ENCODE measurements around the gene CD99. TPM values are rescaled to one million over a fixed set of nuclear protein-coding genes. Genes with fewer than 3 reads are reported as not detected.
A peak's percentile ranks its signal among the peaks of the same experiment; 100 is the strongest.

The CD99 gene
- total and polyA plus RNA-seq, 2 of the 13 experiments (the other 11 are each of a cell fraction or from before 2014, with no cell fraction given), result 78.8 to 111 TPM

DNA sequence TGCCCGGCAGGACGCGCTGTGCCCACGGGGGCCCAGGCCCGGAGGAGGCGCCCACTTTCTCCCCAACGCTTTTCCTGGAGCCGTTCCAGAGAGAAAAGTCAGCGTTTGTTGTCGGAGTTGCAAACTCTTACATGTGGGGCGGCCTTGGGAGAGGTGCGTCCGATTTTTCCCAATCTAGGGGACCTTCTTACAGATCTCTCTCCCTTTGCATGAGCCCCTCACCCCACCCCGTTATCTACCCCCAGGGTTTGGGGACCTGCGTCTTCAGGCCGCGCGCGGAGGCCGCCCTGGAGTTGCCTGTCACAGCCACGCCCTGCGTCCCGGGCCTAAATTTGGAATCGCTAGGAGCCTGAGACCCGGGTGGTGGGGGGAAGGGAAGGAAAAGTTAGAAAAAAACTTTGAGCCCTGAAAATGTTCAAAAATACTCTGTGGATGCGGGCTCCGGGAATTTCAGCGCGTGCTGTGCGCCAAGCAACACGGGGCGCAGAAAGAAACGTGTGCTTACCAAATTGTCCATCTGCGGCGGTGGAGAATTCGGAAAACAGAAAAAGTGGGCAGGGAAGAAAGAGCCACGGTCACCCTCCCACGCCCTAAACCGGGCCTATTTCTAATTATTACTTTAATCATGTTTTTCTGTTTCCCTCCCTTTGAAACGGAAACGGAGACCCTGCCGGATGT is 587 bp downstream of the CD99 start:
- Histone ChIP-seq H3K36me3 (replicated peaks in 1 of 2; ENCODE audit: control insufficient read depth in 1 of 2, insufficient read depth in 2 of 2, low read length in 2 of 2) (0 out of 5 replicates have a peak, but pooled peaks cover 0 to 5% of the 10 kb centered on the region in 2 experiments), H3K4me2 (ENCODE audit: low read depth, low read length) (peak overlapping the region; percentile 95), H3K79me2 (ENCODE audit: insufficient read depth, low read length) (peaks cover 47% of the 10 kb centered on the region), H3K9ac (ENCODE audit: insufficient read depth, low read depth, low read length) (peak overlapping the region; percentile 88), H3K4me1 (ENCODE audit: insufficient read depth, low read length) (peaks cover 54% of the 10 kb centered on the region), H3K4me3 (replicated peaks in 1 of 3; ENCODE audit: insufficient read depth in 1 of 3, low read depth in 2 of 3, low read length in 3 of 3) (peak overlapping the region; percentile 87 to 94 (median 91)), H4K20me1 (ENCODE audit: insufficient read depth, low read length) (peaks cover 13% of the 10 kb centered on the region; the same call in 1 of the 2 replicates), H3K27ac (ENCODE audit: extremely low read length, insufficient read depth, low read length) (peak overlapping the region; percentile 84), H3K9me3 (ENCODE audit: low read length) (no peaks in the 10 kb centered on the region), H2AFZ (ENCODE audit: low read length) (no peak overlapping the region), H3K27me3 (ENCODE audit: control insufficient read depth in 1 of 2, insufficient read depth in 2 of 2, low read length in 2 of 2) (no peaks in the 10 kb centered on the region; a peak in 1 of 5 replicates)
- DNase-seq (ENCODE audit: low spot score) (no peak), ATAC-seq (peak; percentile 2; the same call in 2 of the 3 replicates), FAIRE-seq (no peak)
- whole genome bisulfite sequencing (ENCODE audit: low lambda C conversion rate), result under 1% methylated on average over 29 of the region's 42 CpGs
- BruUV-seq (replicated peaks), result TSS peak; percentile 70
- intact Hi-C loops (cut with micrococcal nuclease; ENCODE audit: unreplicated experiment) (no loop called here), in situ Hi-C loops (cut with HindIII; ENCODE audit: extremely low pct_ligation_motif_present, low pct_unique_long_range_greater_than_20kb) (loop anchor here (5.0 kb wide), 1 partner anchor 34 kb away; no protein-coding TSS in a partner anchor)
- CTCF ChIA-PET (ENCODE audit: low intra/inter-chr PET ratio, low total read pairs), result no interaction called here
- POLR2A ChIA-PET, result no interaction called here
- TF ChIP-seq ARNT2 (CRISPR knock-in tag; IDR thresholded peaks at IDR 0.05; ENCODE audit: low read depth), result 0 out of 2 replicates have a peak, but pooled peaks have one; percentile 18
- TF ChIP-seq ZBTB42 (CRISPR knock-in tag; IDR thresholded peaks at IDR 0.05), result no peak
- TF ChIP-seq RBFOX2 (IDR thresholded peaks at IDR 0.05; ENCODE audit: low read depth, low read length), result peak; percentile 51
- TF ChIP-seq SRSF1 (optimal IDR thresholded peaks at IDR 0.05; ENCODE audit: low read depth, low read length), result peak; percentile 27
- peak; percentile 25; the same call in 1 of the 2 replicates for TF ChIP-seq ZFY (CRISPR knock-in tag; IDR thresholded peaks at IDR 0.05)
- no peak for TF ChIP-seq HNRNPUL1 (IDR thresholded peaks at IDR 0.05; ENCODE audit: low read depth, low read length)
- TF ChIP-seq, protein P1, sequence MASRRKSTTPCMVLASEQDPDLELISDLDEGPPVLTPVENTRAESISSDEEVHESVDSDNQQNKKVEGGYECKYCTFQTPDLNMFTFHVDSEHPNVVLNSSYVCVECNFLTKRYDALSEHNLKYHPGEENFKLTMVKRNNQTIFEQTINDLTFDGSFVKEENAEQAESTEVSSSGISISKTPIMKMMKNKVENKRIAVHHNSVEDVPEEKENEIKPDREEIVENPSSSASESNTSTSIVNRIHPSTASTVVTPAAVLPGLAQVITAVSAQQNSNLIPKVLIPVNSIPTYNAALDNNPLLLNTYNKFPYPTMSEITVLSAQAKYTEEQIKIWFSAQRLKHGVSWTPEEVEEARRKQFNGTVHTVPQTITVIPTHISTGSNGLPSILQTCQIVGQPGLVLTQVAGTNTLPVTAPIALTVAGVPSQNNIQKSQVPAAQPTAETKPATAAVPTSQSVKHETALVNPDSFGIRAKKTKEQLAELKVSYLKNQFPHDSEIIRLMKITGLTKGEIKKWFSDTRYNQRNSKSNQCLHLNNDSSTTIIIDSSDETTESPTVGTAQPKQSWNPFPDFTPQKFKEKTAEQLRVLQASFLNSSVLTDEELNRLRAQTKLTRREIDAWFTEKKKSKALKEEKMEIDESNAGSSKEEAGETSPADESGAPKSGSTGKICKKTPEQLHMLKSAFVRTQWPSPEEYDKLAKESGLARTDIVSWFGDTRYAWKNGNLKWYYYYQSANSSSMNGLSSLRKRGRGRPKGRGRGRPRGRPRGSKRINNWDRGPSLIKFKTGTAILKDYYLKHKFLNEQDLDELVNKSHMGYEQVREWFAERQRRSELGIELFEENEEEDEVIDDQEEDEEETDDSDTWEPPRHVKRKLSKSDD (CRISPR knock-in tag; IDR thresholded peaks at IDR 0.05; ENCODE audit: low read depth), result no peak
- TF ChIP-seq, protein P2, sequence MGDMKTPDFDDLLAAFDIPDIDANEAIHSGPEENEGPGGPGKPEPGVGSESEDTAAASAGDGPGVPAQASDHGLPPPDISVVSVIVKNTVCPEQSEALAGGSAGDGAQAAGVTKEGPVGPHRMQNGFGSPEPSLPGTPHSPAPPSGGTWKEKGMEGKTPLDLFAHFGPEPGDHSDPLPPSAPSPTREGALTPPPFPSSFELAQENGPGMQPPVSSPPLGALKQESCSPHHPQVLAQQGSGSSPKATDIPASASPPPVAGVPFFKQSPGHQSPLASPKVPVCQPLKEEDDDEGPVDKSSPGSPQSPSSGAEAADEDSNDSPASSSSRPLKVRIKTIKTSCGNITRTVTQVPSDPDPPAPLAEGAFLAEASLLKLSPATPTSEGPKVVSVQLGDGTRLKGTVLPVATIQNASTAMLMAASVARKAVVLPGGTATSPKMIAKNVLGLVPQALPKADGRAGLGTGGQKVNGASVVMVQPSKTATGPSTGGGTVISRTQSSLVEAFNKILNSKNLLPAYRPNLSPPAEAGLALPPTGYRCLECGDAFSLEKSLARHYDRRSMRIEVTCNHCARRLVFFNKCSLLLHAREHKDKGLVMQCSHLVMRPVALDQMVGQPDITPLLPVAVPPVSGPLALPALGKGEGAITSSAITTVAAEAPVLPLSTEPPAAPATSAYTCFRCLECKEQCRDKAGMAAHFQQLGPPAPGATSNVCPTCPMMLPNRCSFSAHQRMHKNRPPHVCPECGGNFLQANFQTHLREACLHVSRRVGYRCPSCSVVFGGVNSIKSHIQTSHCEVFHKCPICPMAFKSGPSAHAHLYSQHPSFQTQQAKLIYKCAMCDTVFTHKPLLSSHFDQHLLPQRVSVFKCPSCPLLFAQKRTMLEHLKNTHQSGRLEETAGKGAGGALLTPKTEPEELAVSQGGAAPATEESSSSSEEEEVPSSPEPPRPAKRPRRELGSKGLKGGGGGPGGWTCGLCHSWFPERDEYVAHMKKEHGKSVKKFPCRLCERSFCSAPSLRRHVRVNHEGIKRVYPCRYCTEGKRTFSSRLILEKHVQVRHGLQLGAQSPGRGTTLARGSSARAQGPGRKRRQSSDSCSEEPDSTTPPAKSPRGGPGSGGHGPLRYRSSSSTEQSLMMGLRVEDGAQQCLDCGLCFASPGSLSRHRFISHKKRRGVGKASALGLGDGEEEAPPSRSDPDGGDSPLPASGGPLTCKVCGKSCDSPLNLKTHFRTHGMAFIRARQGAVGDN (CRISPR knock-in tag; IDR thresholded peaks at IDR 0.05), result peak; percentile 28
- TF ChIP-seq ZNF605 (CRISPR knock-in tag; IDR thresholded peaks at IDR 0.05), result peak; percentile 71
- 0 out of 2 replicates have a peak, but pooled peaks have one; percentile 6 for TF ChIP-seq ZNF138 (CRISPR knock-in tag; IDR thresholded peaks at IDR 0.05; ENCODE audit: low read depth)
- TF ChIP-seq, protein P3, sequence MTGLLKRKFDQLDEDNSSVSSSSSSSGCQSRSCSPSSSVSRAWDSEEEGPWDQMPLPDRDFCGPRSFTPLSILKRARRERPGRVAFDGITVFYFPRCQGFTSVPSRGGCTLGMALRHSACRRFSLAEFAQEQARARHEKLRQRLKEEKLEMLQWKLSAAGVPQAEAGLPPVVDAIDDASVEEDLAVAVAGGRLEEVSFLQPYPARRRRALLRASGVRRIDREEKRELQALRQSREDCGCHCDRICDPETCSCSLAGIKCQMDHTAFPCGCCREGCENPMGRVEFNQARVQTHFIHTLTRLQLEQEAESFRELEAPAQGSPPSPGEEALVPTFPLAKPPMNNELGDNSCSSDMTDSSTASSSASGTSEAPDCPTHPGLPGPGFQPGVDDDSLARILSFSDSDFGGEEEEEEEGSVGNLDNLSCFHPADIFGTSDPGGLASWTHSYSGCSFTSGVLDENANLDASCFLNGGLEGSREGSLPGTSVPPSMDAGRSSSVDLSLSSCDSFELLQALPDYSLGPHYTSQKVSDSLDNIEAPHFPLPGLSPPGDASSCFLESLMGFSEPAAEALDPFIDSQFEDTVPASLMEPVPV (CRISPR knock-in tag; IDR thresholded peaks at IDR 0.05), result 0 out of 2 replicates have a peak, but pooled peaks have one; percentile 8
- TF ChIP-seq ZNF790 (CRISPR knock-in tag; IDR thresholded peaks at IDR 0.05; ENCODE audit: borderline replicate concordance), result 0 out of 2 replicates have a peak, but pooled peaks have one; percentile 51
- 0 out of 2 replicates have a peak, but pooled peaks have one; percentile 21 for TF ChIP-seq HES4 (CRISPR knock-in tag; IDR thresholded peaks at IDR 0.05; ENCODE audit: borderline replicate concordance)
- peak; percentile 60; the same call in 1 of the 2 replicates for TF ChIP-seq ZSCAN21 (CRISPR knock-in tag; IDR thresholded peaks at IDR 0.05; ENCODE audit: borderline replicate concordance)

Measured in HepG2 (cell line).